KMS-11 (cell line): Measurements from ENCODE around the gene TSPAN14.

Source experiments
- H2AFZ ChIP-seq: fragments of 200-600 bp; sonication (generic); 2 replicates; pipeline ENCODE4 v1.6.1; 2016; ENCODE audit warnings: antibody characterized with exemption, mixed run types, low read depth
- H3K27ac ChIP-seq: fragments of 200-600 bp; sonication (generic); 2 replicates; pipeline ENCODE4 v1.6.1; 2016; ENCODE audit warnings: mild to moderate bottlenecking, mixed run types
- H3K27me3 ChIP-seq: fragments of 200-600 bp; sonication (generic); 2 replicates; pipeline ENCODE4 v1.6.1; 2017; ENCODE audit warnings: mild to moderate bottlenecking, low read depth, mixed run types, moderate library complexity; ENCODE audit not compliant: insufficient read depth
- H3K36me3 ChIP-seq: fragments of 200-600 bp; sonication (generic); 2 replicates; pipeline ENCODE4 v1.6.1; 2017; ENCODE audit warnings: mild to moderate bottlenecking, mixed run types; ENCODE audit not compliant: insufficient read depth
- H3K4me1 ChIP-seq: fragments of 200-600 bp; sonication (generic); 2 replicates; pipeline ENCODE4 v1.6.1; 2016; ENCODE audit warnings: mild to moderate bottlenecking, low read depth, mixed run types; ENCODE audit not compliant: poor library complexity, severe bottlenecking
- H3K4me2 ChIP-seq: fragments of 200-600 bp; sonication (generic); 2 replicates; pipeline ENCODE4 v1.7.0; 2016; ENCODE audit warnings: mild to moderate bottlenecking, mixed run types
- H3K4me3 ChIP-seq: fragments of 200-600 bp; sonication (generic); IDR thresholded peaks from 2 replicates; pipeline ENCODE4 v1.6.1; 2017; ENCODE audit warnings: low read depth, low read length, mixed read lengths; ENCODE audit not compliant: insufficient read depth
- H3K79me2 ChIP-seq: fragments of 200-600 bp; sonication (generic); 2 replicates; pipeline ENCODE4 v1.6.1; 2016; ENCODE audit warnings: low read depth, mixed run types; ENCODE audit not compliant: insufficient read depth
- H3K9ac ChIP-seq: fragments of 200-600 bp; sonication (generic); 2 replicates; pipeline ENCODE4 v1.6.1; 2016; ENCODE audit warnings: mild to moderate bottlenecking, mixed run types
- H4K20me1 ChIP-seq: fragments of 200-600 bp; sonication (generic); 2 replicates; pipeline ENCODE4 v1.6.1; 2016; ENCODE audit warnings: mild to moderate bottlenecking, mixed run types; ENCODE audit not compliant: insufficient read depth
- TF ChIP-seq, protein P1 (sequence below): fragments of 200-600 bp; sonication (generic); conservative IDR thresholded peaks from 2 replicates; pipeline ENCODE4 v1.6.1; 2017; ENCODE audit warnings: low read depth, mild to moderate bottlenecking, antibody characterized with exemption, low read length, moderate library complexity, mixed read lengths

Gene TSPAN14

DNA sequence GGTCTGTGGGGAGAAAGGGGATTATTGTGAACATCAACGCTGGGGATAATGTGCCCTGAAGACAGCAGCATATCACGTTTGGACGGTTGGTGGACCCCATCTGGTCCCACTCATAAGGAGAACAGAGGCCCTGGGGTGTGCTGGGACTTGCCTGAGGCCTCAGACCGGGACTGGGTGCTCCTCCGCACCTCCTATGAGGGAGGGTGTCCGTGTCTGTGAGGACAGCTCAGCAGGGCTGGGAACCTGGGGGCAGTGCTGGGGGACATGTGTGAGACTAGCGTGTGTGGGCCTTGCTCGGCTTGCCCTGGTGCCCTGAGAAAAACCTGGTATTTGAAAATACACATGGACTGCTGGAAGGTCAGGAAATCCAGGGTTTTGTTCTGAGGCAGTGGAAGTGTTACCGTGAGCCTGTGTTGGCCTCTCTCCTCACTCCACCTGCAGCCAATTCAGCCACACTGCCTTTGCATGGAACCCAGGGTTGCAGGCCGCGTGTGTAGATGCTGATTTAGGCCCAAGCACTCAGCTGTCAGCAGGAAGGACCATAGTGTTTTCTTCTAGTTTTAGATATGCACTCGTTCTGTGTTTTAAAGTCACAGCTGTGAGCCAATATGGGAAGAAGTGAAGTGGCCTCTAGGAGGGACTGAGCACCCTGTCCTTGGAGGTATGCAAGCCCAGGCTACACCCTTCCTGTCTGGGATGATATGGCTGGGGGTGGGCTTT, 70.2 kb downstream of the TSPAN14 start:
- Histone ChIP-seq H3K36me3 (no peaks in the 10 kb centered on the region), H2AFZ (no peak overlapping the region), H3K27me3 (no peaks in the 10 kb centered on the region), H3K9ac (no peak overlapping the region), H3K79me2 (no peaks in the 10 kb centered on the region), H3K4me1 (peaks cover 38% of the 10 kb centered on the region), H3K27ac (no peak overlapping the region), H3K4me2 (no peak overlapping the region), H3K4me3 (no peak overlapping the region), H4K20me1 (no peaks in the 10 kb centered on the region)
- TF ChIP-seq, protein P1, sequence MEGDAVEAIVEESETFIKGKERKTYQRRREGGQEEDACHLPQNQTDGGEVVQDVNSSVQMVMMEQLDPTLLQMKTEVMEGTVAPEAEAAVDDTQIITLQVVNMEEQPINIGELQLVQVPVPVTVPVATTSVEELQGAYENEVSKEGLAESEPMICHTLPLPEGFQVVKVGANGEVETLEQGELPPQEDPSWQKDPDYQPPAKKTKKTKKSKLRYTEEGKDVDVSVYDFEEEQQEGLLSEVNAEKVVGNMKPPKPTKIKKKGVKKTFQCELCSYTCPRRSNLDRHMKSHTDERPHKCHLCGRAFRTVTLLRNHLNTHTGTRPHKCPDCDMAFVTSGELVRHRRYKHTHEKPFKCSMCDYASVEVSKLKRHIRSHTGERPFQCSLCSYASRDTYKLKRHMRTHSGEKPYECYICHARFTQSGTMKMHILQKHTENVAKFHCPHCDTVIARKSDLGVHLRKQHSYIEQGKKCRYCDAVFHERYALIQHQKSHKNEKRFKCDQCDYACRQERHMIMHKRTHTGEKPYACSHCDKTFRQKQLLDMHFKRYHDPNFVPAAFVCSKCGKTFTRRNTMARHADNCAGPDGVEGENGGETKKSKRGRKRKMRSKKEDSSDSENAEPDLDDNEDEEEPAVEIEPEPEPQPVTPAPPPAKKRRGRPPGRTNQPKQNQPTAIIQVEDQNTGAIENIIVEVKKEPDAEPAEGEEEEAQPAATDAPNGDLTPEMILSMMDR: no peak

DNA sequence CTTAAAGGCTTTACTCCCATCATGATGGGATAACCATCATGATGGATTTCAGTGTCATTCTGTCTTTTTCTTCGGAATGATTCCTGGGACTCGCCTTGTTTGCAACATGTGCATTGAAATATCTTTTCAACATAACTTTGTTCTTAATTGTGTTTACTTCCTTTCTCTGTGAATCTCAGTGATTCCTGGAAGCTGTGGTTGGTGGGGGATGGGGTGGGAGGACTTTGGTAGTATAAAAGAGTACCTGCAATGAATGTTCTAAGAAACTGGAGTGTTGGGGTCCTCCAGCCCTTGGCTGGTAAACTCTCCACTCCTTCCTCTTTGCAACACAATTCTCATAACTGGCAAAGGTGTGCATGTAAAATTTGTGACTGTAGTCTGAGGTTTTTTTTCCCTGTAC, 72.1 kb downstream of the TSPAN14 start:
- TF ChIP-seq, protein P1: no peak
- Histone ChIP-seq H3K36me3 (no peaks in the 10 kb centered on the region), H3K27me3 (no peaks in the 10 kb centered on the region), H3K79me2 (no peaks in the 10 kb centered on the region), H3K27ac (no peak overlapping the region), H3K4me3 (no peak overlapping the region), H3K4me2 (no peak overlapping the region), H3K4me1 (peaks cover 20% of the 10 kb centered on the region), H4K20me1 (no peaks in the 10 kb centered on the region), H2AFZ (no peak overlapping the region), H3K9ac (no peak overlapping the region)

DNA sequence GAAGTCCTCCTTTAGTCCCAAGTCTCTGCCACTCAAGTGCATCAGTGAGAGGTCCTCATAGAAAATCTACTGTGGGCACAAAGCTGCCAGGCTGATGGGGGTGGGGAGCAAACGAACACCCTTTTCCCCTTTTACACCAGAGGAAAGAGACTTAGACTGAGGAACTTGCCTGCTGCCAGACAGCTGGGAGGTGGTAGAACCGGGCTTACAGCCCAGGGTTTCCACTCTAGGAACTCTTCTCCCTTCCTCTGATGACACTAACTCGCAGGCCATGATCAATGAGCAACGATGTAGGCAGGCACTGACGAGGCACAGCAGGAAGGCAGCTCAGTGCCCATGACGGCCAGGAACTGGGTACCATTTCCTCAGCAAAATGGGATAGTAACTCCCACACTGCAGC, 72.6 kb downstream of the TSPAN14 start:
- Histone ChIP-seq H4K20me1 (no peaks in the 10 kb centered on the region), H3K79me2 (no peaks in the 10 kb centered on the region), H3K4me2 (no peak overlapping the region), H3K4me3 (no peak overlapping the region), H3K9ac (no peak overlapping the region), H3K27me3 (no peaks in the 10 kb centered on the region), H3K36me3 (no peaks in the 10 kb centered on the region), H3K4me1 (peaks cover 14% of the 10 kb centered on the region), H2AFZ (no peak overlapping the region), H3K27ac (no peak overlapping the region)
- TF ChIP-seq, protein P1: no peak

DNA sequence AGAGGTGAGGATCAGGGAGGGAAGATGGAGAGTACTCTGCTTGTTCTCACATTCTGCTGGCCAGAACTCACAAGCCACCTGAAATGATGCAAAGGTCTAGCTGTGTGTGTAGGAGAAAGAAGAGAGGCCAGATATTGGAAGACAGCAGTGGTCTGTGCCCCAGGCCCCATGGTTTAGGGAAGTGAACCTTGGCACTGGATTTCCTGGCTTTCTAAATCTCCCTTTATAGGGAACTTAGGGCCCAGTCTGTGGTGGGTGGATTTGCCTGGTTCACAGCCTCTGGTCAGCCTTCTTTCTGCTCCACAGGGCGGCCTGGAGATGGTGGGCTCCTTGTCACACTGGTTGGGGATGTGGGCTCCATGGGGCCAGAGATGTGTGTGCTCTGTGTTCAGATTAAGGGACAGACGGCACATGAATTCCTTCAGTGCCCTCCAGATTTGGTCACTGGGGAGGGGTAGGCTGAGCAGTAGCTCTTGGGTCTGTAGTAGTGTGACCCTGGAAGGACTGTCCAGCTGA, 74.1 kb downstream of the TSPAN14 start:
- Histone ChIP-seq H3K4me2 (no peak overlapping the region), H3K4me1 (no peaks in the 10 kb centered on the region), H2AFZ (no peak overlapping the region), H3K4me3 (no peak overlapping the region), H3K36me3 (no peaks in the 10 kb centered on the region), H3K27ac (no peak overlapping the region), H3K27me3 (no peaks in the 10 kb centered on the region), H3K9ac (no peak overlapping the region), H4K20me1 (no peaks in the 10 kb centered on the region), H3K79me2 (no peaks in the 10 kb centered on the region)
- TF ChIP-seq, protein P1: no peak
